ENCODE measurements around the gene YKT6.

- no peak for TF ChIP-seq EP300 (IDR thresholded peaks at IDR 0.05)
- no peak for TF ChIP-seq CTCF (IDR thresholded peaks at IDR 0.05)
- no peak for TF ChIP-seq POLR2A (IDR thresholded peaks at IDR 0.05)
Measured at GRCh38 chr7:44231088-44231487, 30.3 kb downstream of the YKT6 start.

Data from tibial nerve (tissue), 4 donors.